NOMO-1 treated with dmso at 0.1 percent for 144 hours (cell line): ENCODE measurements around the gene GCDH.
"Not testable (repeated sequence)": the region's sequence is repeated elsewhere in the genome, so short reads cannot be mapped to it uniquely, and the experiment has no call there.

Source experiments
- DNase-seq: peaks from one replicate; lab custom pipeline; 2025; ENCODE audit not compliant: unreplicated experiment; lab: John Stamatoyannopoulos, UW

GCDH gene

GRCh38 chr19:12890787-12891552, at the start of gene GCDH:
GCDH (plus strand) TSS chr19:12891160; CDS start chr19:12891305, 145 bp downstream.
- DNase-seq = peak; percentile 99

GRCh38 chr19:12842511-12842910, 48.4 kb upstream of the GCDH start:
- DNase-seq = no peak

- no peak for DNase-seq
Observed at GRCh38 chr19:12843328-12843727, 47.6 kb upstream of the GCDH start.

GRCh38 chr19:12843999-12844732, 46.8 kb upstream of the GCDH start:
- no peak for DNase-seq

GRCh38 chr19:12846613-12847012, 44.3 kb upstream of the GCDH start:
- DNase-seq = not testable (repeated sequence)

GRCh38 chr19:12847159-12848139, 43.5 kb upstream of the GCDH start:
- DNase-seq = peak; percentile 75

- no peak for DNase-seq
Observed at GRCh38 chr19:12856653-12857052, 34.3 kb upstream of the GCDH start.

GRCh38 chr19:12858041-12858928, 32.7 kb upstream of the GCDH start:
- no peak for DNase-seq

GRCh38 chr19:12859546-12859945, 31.4 kb upstream of the GCDH start:
- DNase-seq = no peak

GRCh38 chr19:12864143-12864542, 26.8 kb upstream of the GCDH start:
- DNase-seq = no peak

- no peak for DNase-seq
Observed at GRCh38 chr19:12864721-12865715, 25.9 kb upstream of the GCDH start.

- DNase-seq = no peak
Observed at GRCh38 chr19:12865746-12866415, 25.1 kb upstream of the GCDH start.

- DNase-seq = no peak
Observed at GRCh38 chr19:12866416-12867119, 24.4 kb upstream of the GCDH start.

- peak; percentile 29 for DNase-seq
Observed at GRCh38 chr19:12867120-12868099, 23.6 kb upstream of the GCDH start.

GRCh38 chr19:12868540-12869112, 22.3 kb upstream of the GCDH start:
- no peak for DNase-seq

GRCh38 chr19:12871681-12872080, 19.3 kb upstream of the GCDH start:
- DNase-seq = no peak
